H1 (cell line): Measurements from ENCODE around the gene COLEC12. TPM values are rescaled to one million over a fixed set of nuclear protein-coding genes. Genes with fewer than 3 reads are reported as not detected.

Experiments
- BCL11A ChIP-seq, 2 experiments: IDR thresholded peaks; one replicate each; pipeline ENCODE4 v1.6.1; 2011; ENCODE audit warnings: low read depth in 2 of 2, low read length in 2 of 2, mild to moderate bottlenecking in 2 of 2
- GTF2F1 ChIP-seq: IDR thresholded peaks from 2 replicates; pipeline ENCODE4 v1.6.1; 2012; ENCODE audit warnings: low read depth, low read length, improper control_type of control experiment, borderline replicate concordance
- SP2 ChIP-seq: IDR thresholded peaks from 2 replicates; pipeline ENCODE4 v1.6.1; 2012; ENCODE audit warnings: mild to moderate bottlenecking, low read length, inconsistent platforms
- TAF1 ChIP-seq: IDR thresholded peaks from 2 replicates; pipeline ENCODE4 v1.6.1; 2011; ENCODE audit warnings: mild to moderate bottlenecking, low read depth, low read length
- TEAD4 ChIP-seq: IDR thresholded peaks from 2 replicates; pipeline ENCODE4 v1.6.1; 2012; ENCODE audit warnings: low read depth, low read length, inconsistent platforms, mixed read lengths
- polyA plus RNA-seq, 7 experiments: library from polyadenylated mRNA; depleted of rRNA in 3 of 7; stranded (reverse) in 5 of 7; unstranded in 2 of 7; fragments of >200 nt in 5 of 7; fragments of 200-250 nt in 2 of 7; gene quantifications; 1 replicate in 5 of 7; 2 replicates in 1 of 7; 4 replicates in 1 of 7; pipeline versions ENCODE4 v1.2.1 to v1.2.3, GENCODE V29; 2011 to 2013; ENCODE audit warnings: missing spikeins in 2 of 7, mixed read lengths in 2 of 7
- total RNA-seq: library from RNA; stranded (reverse); fragmentation: NEBNext Ultra II Directional; extraction: Animal tissue kit (Norgen Biotek cat#: 25700); gene quantifications from 2 replicates; pipeline ENCODE4 v1.2.1, GENCODE V29; 2021
- TF ChIP-seq, protein P1 (sequence below), 3 experiments: IDR thresholded peaks; 1 replicate in 2 of 3; 2 replicates in 1 of 3; pipeline versions ENCODE4 v1.5.1 to v1.6.1; 2011; ENCODE audit warnings: low read length in 3 of 3, mild to moderate bottlenecking in 3 of 3, inconsistent platforms in 2 of 3, low read depth in 1 of 3, moderate library complexity in 1 of 3; ENCODE audit not compliant: insufficient read depth in 1 of 3; ENCODE audit errors: control extremely low read depth in 1 of 3

The COLEC12 gene
- total and polyA plus RNA-seq, 2 of the 8 experiments (the other 6 are each of a cell fraction or from before 2014, with no cell fraction given) = 0.44 to 2.3 TPM

DNA sequence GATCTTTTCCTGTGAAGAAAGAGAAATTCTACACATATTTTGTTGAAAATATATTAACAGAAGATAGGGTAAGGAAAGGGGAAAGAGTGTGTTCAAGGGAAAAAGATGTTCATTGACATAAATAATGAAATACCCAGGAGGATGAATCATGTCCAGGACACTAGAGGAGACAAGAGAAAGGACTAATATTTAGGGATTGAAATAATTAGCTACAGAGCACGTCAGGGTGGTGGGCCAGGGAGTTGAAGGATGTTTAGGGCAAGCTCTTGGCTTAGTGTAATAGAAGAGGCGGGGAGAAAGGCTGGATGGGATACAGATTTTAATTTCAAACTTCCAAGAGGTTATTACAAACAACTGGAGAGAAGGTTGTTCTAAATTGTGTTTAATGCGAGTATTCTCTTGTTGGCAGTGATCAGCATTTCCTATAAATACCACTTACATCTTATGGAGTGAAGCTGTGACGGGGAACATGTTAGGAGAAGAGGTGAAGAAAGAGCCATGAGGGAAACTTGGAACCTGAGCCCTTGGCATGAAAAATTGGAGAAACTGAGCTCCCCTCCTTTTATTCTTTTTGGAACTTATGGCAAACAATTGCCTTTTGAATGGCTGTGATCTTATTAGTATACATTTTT lies 43.1 kb upstream of the COLEC12 start (continued):
- no peak for TF ChIP-seq GTF2F1
- TF ChIP-seq, protein P1, sequence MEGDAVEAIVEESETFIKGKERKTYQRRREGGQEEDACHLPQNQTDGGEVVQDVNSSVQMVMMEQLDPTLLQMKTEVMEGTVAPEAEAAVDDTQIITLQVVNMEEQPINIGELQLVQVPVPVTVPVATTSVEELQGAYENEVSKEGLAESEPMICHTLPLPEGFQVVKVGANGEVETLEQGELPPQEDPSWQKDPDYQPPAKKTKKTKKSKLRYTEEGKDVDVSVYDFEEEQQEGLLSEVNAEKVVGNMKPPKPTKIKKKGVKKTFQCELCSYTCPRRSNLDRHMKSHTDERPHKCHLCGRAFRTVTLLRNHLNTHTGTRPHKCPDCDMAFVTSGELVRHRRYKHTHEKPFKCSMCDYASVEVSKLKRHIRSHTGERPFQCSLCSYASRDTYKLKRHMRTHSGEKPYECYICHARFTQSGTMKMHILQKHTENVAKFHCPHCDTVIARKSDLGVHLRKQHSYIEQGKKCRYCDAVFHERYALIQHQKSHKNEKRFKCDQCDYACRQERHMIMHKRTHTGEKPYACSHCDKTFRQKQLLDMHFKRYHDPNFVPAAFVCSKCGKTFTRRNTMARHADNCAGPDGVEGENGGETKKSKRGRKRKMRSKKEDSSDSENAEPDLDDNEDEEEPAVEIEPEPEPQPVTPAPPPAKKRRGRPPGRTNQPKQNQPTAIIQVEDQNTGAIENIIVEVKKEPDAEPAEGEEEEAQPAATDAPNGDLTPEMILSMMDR (IDR thresholded peaks at IDR 0.05; ENCODE audit: control extremely low read depth in 1 of 3, insufficient read depth in 1 of 3, low read depth in 1 of 3, low read length in 3 of 3) = no peak
- no peak for TF ChIP-seq BCL11A (IDR thresholded peaks at IDR 0.05; ENCODE audit: low read depth in 2 of 2, low read length in 2 of 2)
- no peak for TF ChIP-seq TAF1
- TF ChIP-seq TEAD4 = no peak
- TF ChIP-seq SP2 = no peak
- TF ChIP-seq, all 59 proteins: peak for 0
